ENCODE data around the gene UNKL. TPM values are rescaled to one million over a fixed set of nuclear protein-coding genes. Genes with fewer than 3 reads are reported as not detected.

UNKL gene
- total and polyA plus RNA-seq, 2 experiments from 2014 or later, result 16.5 to 35.7 TPM

DNA sequence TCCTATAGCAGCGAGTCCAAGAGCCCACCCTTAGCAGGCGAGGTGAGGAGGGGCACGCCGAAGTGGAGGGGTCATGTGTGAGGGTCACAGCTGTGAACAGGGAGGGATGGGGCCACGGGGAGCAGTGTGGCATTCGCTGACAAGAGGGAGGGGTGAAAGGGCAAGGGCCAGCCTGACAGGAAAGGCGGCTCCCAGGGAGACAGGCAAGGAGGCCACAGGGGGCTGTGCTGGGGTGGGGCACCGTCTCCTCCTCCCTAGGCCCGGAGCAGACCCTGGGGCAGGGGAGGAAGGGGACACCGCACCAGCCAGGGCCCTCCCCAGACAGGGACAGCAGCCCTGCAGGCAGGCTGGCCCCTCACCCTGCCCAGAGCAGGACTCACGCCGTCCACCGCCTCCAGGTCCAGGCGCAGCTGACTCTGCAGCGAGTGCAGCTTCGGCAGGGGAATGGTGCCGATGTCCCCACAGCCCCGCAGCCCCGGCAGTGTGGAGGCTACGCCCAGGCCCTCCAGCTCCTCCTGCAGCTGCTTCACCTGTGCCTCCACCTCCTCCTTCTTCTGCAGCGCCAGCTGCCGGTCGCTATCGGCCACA, 47.7 kb downstream of the UNKL start:
- H3K9me3 ChIP-seq (ENCODE audit: low read depth), result no peaks in the 10 kb centered on the region
- no peaks in the 10 kb centered on the region for H3K27me3 ChIP-seq
- H3K4me3 ChIP-seq, result no peak overlapping the region
- no peak for DNase-seq (ENCODE audit: low read depth in 1 of 2, low spot score in 1 of 2)
- H3K27ac ChIP-seq, result no peak overlapping the region
- TF ChIP-seq, protein P1, sequence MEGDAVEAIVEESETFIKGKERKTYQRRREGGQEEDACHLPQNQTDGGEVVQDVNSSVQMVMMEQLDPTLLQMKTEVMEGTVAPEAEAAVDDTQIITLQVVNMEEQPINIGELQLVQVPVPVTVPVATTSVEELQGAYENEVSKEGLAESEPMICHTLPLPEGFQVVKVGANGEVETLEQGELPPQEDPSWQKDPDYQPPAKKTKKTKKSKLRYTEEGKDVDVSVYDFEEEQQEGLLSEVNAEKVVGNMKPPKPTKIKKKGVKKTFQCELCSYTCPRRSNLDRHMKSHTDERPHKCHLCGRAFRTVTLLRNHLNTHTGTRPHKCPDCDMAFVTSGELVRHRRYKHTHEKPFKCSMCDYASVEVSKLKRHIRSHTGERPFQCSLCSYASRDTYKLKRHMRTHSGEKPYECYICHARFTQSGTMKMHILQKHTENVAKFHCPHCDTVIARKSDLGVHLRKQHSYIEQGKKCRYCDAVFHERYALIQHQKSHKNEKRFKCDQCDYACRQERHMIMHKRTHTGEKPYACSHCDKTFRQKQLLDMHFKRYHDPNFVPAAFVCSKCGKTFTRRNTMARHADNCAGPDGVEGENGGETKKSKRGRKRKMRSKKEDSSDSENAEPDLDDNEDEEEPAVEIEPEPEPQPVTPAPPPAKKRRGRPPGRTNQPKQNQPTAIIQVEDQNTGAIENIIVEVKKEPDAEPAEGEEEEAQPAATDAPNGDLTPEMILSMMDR (IDR thresholded peaks at IDR 0.05; ENCODE audit: low read depth, low read length), result no peak
- H3K4me1 ChIP-seq (ENCODE audit: low read depth), result no peaks in the 10 kb centered on the region
- H3K36me3 ChIP-seq, result peaks cover 25% of the 10 kb centered on the region

DNA sequence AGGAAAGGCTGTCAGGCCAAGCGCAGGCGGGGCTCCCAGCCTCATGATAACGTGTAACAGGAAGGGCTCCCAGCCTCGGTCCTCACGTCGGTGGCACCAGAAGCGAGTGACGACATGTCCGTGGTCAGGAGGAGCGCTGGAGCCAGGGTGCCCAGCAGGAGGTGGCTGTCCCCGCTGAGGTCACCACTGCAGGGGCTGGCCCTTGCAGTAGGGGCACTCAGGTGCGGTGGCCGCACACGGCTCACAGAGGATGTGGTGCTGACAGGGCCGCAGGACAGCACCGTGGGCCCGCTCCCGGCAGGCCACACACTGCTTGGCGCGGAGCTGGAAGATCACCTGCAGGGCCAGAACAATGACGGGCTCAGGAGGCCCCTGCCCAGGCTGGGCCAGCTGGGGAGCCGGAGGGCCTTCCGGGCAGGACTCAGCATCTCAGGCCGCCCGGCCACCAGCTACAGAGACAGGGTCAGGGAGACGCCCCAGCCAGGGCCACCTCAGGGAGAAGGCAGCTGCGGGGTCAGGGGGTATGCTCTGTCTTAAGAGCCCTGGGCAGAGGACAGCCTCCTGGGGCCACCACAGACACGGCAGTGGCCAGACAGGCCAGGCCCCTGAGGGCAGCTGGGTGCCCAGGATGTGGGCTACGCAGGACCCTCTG, 48.3 kb downstream of the UNKL start:
- Histone ChIP-seq H3K27me3 (no peaks in the 10 kb centered on the region), H3K9me3 (ENCODE audit: low read depth) (no peaks in the 10 kb centered on the region), H3K36me3 (peaks cover 25% of the 10 kb centered on the region), H3K27ac (no peak overlapping the region), H3K4me3 (no peak overlapping the region), H3K4me1 (ENCODE audit: low read depth) (no peaks in the 10 kb centered on the region)
- TF ChIP-seq, protein P1 (IDR thresholded peaks at IDR 0.05; ENCODE audit: low read depth, low read length), result no peak
- DNase-seq (ENCODE audit: low read depth in 1 of 2, low spot score in 1 of 2), result no peak

DNA sequence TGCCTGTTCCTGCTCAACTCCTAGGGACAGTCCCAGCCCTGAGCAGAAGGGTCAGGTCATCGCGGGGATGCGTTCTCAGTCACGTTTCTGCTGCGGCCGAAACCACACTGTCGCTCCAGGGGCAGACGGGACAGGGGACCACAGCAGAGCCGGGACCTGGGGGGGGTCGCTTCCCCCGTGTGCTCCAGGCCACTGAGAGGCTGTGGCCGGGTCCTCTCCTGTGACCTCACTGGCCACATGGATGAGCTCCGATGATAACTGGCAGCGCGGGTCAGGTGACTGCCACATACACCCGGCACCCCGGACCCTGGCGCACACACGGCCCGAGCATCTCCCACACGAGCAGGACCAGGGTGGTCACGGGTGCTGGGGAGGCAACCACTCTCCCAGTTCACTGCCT, 50.0 kb downstream of the UNKL start:
- Histone ChIP-seq H3K4me3 (no peak overlapping the region), H3K36me3 (peaks cover 25% of the 10 kb centered on the region), H3K9me3 (ENCODE audit: low read depth) (no peaks in the 10 kb centered on the region), H3K27ac (no peak overlapping the region), H3K4me1 (ENCODE audit: low read depth) (no peaks in the 10 kb centered on the region), H3K27me3 (no peaks in the 10 kb centered on the region)
- TF ChIP-seq, protein P1 (IDR thresholded peaks at IDR 0.05; ENCODE audit: low read depth, low read length), result no peak
- DNase-seq (ENCODE audit: low read depth in 1 of 2, low spot score in 1 of 2), result no peak

- Histone ChIP-seq H3K27me3 (no peaks in the 10 kb centered on the region), H3K27ac (no peak overlapping the region), H3K4me3 (no peak overlapping the region), H3K4me1 (ENCODE audit: low read depth) (no peaks in the 10 kb centered on the region), H3K9me3 (ENCODE audit: low read depth) (no peaks in the 10 kb centered on the region), H3K36me3 (peaks cover 25% of the 10 kb centered on the region)
- TF ChIP-seq, protein P1 (IDR thresholded peaks at IDR 0.05; ENCODE audit: low read depth, low read length), result peak; percentile 71
- peak; percentile 41 to 72 for DNase-seq (ENCODE audit: low read depth in 1 of 2, low spot score in 1 of 2)
Observed at GRCh38 chr16:1363501-1364041, 50.9 kb downstream of the UNKL start.

DNA sequence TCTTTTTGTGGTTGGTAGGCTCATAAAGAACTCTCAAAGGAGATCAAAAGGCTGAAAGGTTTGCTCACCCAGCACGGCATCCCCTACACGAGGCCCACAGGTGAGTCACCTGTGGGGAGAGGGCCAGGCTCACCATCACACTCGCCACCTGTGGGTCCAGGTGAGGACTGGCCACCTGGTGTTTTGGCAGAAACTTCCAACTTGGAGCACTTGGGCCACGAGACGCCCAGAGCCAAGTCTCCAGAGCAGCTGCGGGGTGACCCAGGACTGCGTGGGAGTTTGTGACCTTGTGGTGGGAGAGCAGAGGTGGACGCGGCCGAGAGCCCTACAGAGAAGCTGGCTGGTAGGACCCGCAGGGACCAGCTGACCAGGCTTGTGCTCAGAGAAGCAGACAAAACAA, 51.7 kb downstream of the UNKL start:
- TF ChIP-seq, protein P1 (IDR thresholded peaks at IDR 0.05; ENCODE audit: low read depth, low read length), result no peak
- no peak for DNase-seq (ENCODE audit: low read depth in 1 of 2, low spot score in 1 of 2)
- H3K27me3 ChIP-seq, result no peaks in the 10 kb centered on the region

More for the DNA sequence above, 51.7 kb downstream of the UNKL start:
- Histone ChIP-seq H3K4me3 (no peak overlapping the region), H3K27ac (no peak overlapping the region), H3K9me3 (ENCODE audit: low read depth) (no peaks in the 10 kb centered on the region), H3K36me3 (peaks cover 25% of the 10 kb centered on the region), H3K4me1 (ENCODE audit: low read depth) (no peaks in the 10 kb centered on the region)

Data from cardiac muscle cell (in vitro differentiated cells and primary cell).